Gastrocnemius medialis (tissue), 4 donors: ENCODE results near the gene METTL21A. TPM values are rescaled to one million over a fixed set of nuclear protein-coding genes. Genes with fewer than 3 reads are reported as not detected.

Experiments used
- ATAC-seq, 2 donors: fragments of 150-250 bp; one replicate each; pipeline ENCODE4 v1.9.1; 2016
- DNase-seq, 2 donors: peaks; one replicate each; pipeline ENCODE4 v3.0.0-alpha.2; 2019
- H3K27ac ChIP-seq, 4 donors: fragments of 200-600 bp; sonication (generic); 1 replicate in 1 of 4; 2 replicates in 3 of 4; pipeline ENCODE4 v1.5.1; 2016 to 2018; ENCODE audit warnings: mild to moderate bottlenecking in 2 of 4, moderate library complexity in 1 of 4
- H3K27me3 ChIP-seq, 3 donors: fragments of 200-600 bp; sonication (generic) in 2 of 3; 1 replicate in 1 of 3; 2 replicates in 2 of 3; pipeline versions ENCODE4 v1.5.1 to v1.6.0; 2016 to 2019; ENCODE audit warnings: mild to moderate bottlenecking in 1 of 3, moderate library complexity in 1 of 3
- H3K36me3 ChIP-seq, 2 donors: fragments of 200-600 bp; sonication (generic) in 1 of 2; one replicate each; pipeline ENCODE4 v1.5.1; 2017 to 2018
- H3K4me1 ChIP-seq, 2 donors: fragments of 200-600 bp; sonication (generic) in 1 of 2; one replicate each; pipeline ENCODE4 v1.5.1; 2016 to 2017; ENCODE audit warnings: mild to moderate bottlenecking in 2 of 2
- H3K4me3 ChIP-seq, 4 donors: fragments of 200-600 bp; sonication (generic) in 3 of 4; 1 replicate in 1 of 4; 2 replicates in 3 of 4; pipeline ENCODE4 v1.5.1; 2016 to 2019; ENCODE audit warnings: mild to moderate bottlenecking in 2 of 4
- H3K9me3 ChIP-seq, 3 donors: fragments of 200-600 bp; sonication (generic) in 2 of 3; 1 replicate in 1 of 3; 2 replicates in 2 of 3; pipeline ENCODE4 v1.5.1; 2016 to 2019
- CTCF ChIP-seq, 5 experiments: fragments of 450-650 bp in 3 of 5; fragments of 200-600 bp in 2 of 5; sonication (generic) in 2 of 5; IDR thresholded peaks in 4 of 5; conservative IDR thresholded peaks in 1 of 5; 1 replicate in 4 of 5; 2 replicates in 1 of 5; pipeline ENCODE4 v1.5.1; 2016 to 2019; ENCODE audit warnings: antibody characterized with exemption in 5 of 5, mild to moderate bottlenecking in 3 of 5, moderate library complexity in 3 of 5
- POLR2A ChIP-seq, 2 donors: fragments of 450-650 bp; IDR thresholded peaks; one replicate each; pipeline ENCODE4 v1.6.1; 2017; ENCODE audit warnings: antibody characterized with exemption in 2 of 2, mild to moderate bottlenecking in 2 of 2, moderate library complexity in 2 of 2
- in situ Hi-C, 4 donors: fragments of 200-750 bp; cut with MboI; loops; one replicate each; pipeline versions ENCODE4 v1.15.0 to v1.8.0; 2017; ENCODE audit warnings: low sequenced_read_pairs in 4 of 4
- intact Hi-C: fragments of 100-400 bp; cut with DNase I; formaldehyde crosslinking; loops from one replicate; pipeline ENCODE4 v1.15.1; 2023; ENCODE audit warnings: low total_unique reads
- total RNA-seq, 4 donors: library from RNA; depleted of rRNA; stranded (reverse); fragments of >200 nt; gene quantifications; one replicate each; pipeline versions ENCODE4 v1.1.0 to v1.2.3, GENCODE V29; 2016

Gene METTL21A
- total RNA-seq, 4 donors from 2014 or later, result 9.1 to 20.8 (median 13.9) TPM

- intact Hi-C loops, result no loop called here
- TF ChIP-seq POLR2A (IDR thresholded peaks at IDR 0.05) (no peak), CTCF (IDR thresholded peaks at IDR 0.05 in 4 of 5, conservative IDR thresholded peaks at IDR 0.05 in 1 of 5) (no peak)
- DNase-seq, result no peak
- no peaks in the 10 kb centered on the region for H3K9me3 ChIP-seq
- peaks cover 0 to 47% of the 10 kb centered on the region in 2 donors for H3K36me3 ChIP-seq
- no peak overlapping the region for H3K27ac ChIP-seq
- in situ Hi-C loops, result no loop called here
- H3K4me1 ChIP-seq, result no peaks in the 10 kb centered on the region
- no peaks in the 10 kb centered on the region for H3K27me3 ChIP-seq
- no peak for ATAC-seq
- no peak overlapping the region for H3K4me3 ChIP-seq
These were observed 36.1 kb downstream of the METTL21A start for GRCh38 chr2:207589143-207589542.

- TF ChIP-seq CTCF (IDR thresholded peaks at IDR 0.05 in 4 of 5, conservative IDR thresholded peaks at IDR 0.05 in 1 of 5) (no peak), POLR2A (IDR thresholded peaks at IDR 0.05) (no peak)
- Histone ChIP-seq H3K9me3 (no peaks in the 10 kb centered on the region), H3K36me3 (peaks cover 0 to 48% of the 10 kb centered on the region in 2 donors), H3K27ac (no peak overlapping the region), H3K4me1 (no peaks in the 10 kb centered on the region), H3K4me3 (no peak overlapping the region), H3K27me3 (no peaks in the 10 kb centered on the region)
- intact Hi-C loops (no loop called here), in situ Hi-C loops (no loop called here)
- ATAC-seq (no peak), DNase-seq (no peak)
These were observed 37.9 kb downstream of the METTL21A start for GRCh38 chr2:207587305-207587704.

- H3K36me3 ChIP-seq, result peaks cover 0 to 55% of the 10 kb centered on the region in 2 donors
- H3K4me1 ChIP-seq, result peaks cover 0 to 2% of the 10 kb centered on the region in 2 donors
- H3K27me3 ChIP-seq, result no peaks in the 10 kb centered on the region
- in situ Hi-C loops (no loop called here), intact Hi-C loops (no loop called here)
- ATAC-seq, result no peak
- H3K27ac ChIP-seq, result no peak overlapping the region
- DNase-seq, result no peak
- H3K9me3 ChIP-seq, result no peaks in the 10 kb centered on the region
- no peak overlapping the region for H3K4me3 ChIP-seq
- no peak for TF ChIP-seq CTCF (IDR thresholded peaks at IDR 0.05 in 4 of 5, conservative IDR thresholded peaks at IDR 0.05 in 1 of 5)
These were observed 40.2 kb downstream of the METTL21A start for GRCh38 chr2:207584952-207585351.

GRCh38 chr2:207571370-207571769, 53.8 kb downstream of the METTL21A start:
- TF ChIP-seq POLR2A (IDR thresholded peaks at IDR 0.05) (no peak), CTCF (IDR thresholded peaks at IDR 0.05 in 4 of 5, conservative IDR thresholded peaks at IDR 0.05 in 1 of 5) (no peak)
- in situ Hi-C loops (no loop called here), intact Hi-C loops (no loop called here)
- H3K36me3 ChIP-seq, result peaks cover 0 to 27% of the 10 kb centered on the region in 2 donors
- ATAC-seq (no peak), DNase-seq (no peak)
- H3K4me3 ChIP-seq, result no peak overlapping the region
- no peaks in the 10 kb centered on the region for H3K4me1 ChIP-seq
- H3K27ac ChIP-seq, result no peak overlapping the region
- H3K9me3 ChIP-seq, result no peaks in the 10 kb centered on the region
- no peaks in the 10 kb centered on the region for H3K27me3 ChIP-seq

- intact Hi-C loops, result no loop called here
These were observed 57.5 kb downstream of the METTL21A start for GRCh38 chr2:207567671-207568070.

More at GRCh38 chr2:207567671-207568070, 57.5 kb downstream of the METTL21A start:
- DNase-seq (no peak), ATAC-seq (no peak)
- Histone ChIP-seq H3K9me3 (no peaks in the 10 kb centered on the region), H3K36me3 (peaks cover 0 to 27% of the 10 kb centered on the region in 2 donors), H3K27me3 (no peaks in the 10 kb centered on the region), H3K4me1 (no peaks in the 10 kb centered on the region), H3K27ac (no peak overlapping the region), H3K4me3 (no peak overlapping the region)
- TF ChIP-seq POLR2A (IDR thresholded peaks at IDR 0.05), result no peak
- TF ChIP-seq CTCF (IDR thresholded peaks at IDR 0.05 in 4 of 5, conservative IDR thresholded peaks at IDR 0.05 in 1 of 5), result no peak
- in situ Hi-C loops, result no loop called here
